Astrocyte of the spinal cord (primary cell): ENCODE data around the gene EPB41.
A peak's percentile ranks its signal among the peaks of the same experiment; 100 is the strongest.

Experiments
- DNase-seq: peaks from one replicate; pipeline ENCODE4 v3.0.0; 2011; ENCODE audit warnings: low read depth, low spot score
- H3K4me3 ChIP-seq: 2 replicates; pipeline ENCODE4 v1.5.1; 2011; ENCODE audit warnings: low read depth, mild to moderate bottlenecking, low read length, moderate library complexity
- CTCF ChIP-seq: IDR thresholded peaks from 2 replicates; pipeline ENCODE4 v1.5.1; 2012; ENCODE audit warnings: low read depth, mild to moderate bottlenecking, low read length, inconsistent platforms
- in situ Hi-C: cut with HindIII; loops from 2 replicates; pipeline ENCODE4 v1.10.0; 2017; ENCODE audit warnings: low sequenced_read_pairs

Gene EPB41

GRCh38 chr1:28971980-28972771, 57.8 kb downstream of the EPB41 start:
- peak; percentile 92 for DNase-seq

GRCh38 chr1:28973596-28974421, 59.4 kb downstream of the EPB41 start:
- no peak for TF ChIP-seq CTCF
- no peak overlapping the region for H3K4me3 ChIP-seq
- peak; percentile 44 for DNase-seq
- in situ Hi-C loops = no loop called here

More at GRCh38 chr1:28971980-28972771, 57.8 kb downstream of the EPB41 start:
- TF ChIP-seq CTCF = no peak
- no peak overlapping the region for H3K4me3 ChIP-seq
- in situ Hi-C loops = no loop called here

- no peak overlapping the region for H3K4me3 ChIP-seq
- no peak for DNase-seq
- no peak for TF ChIP-seq CTCF
- in situ Hi-C loops = no loop called here
Measured at GRCh38 chr1:28974432-28974831, 60.1 kb downstream of the EPB41 start.

- no peak overlapping the region for H3K4me3 ChIP-seq
- DNase-seq = no peak
- in situ Hi-C loops = no loop called here
- TF ChIP-seq CTCF = no peak
Measured at GRCh38 chr1:28976248-28976647, 61.9 kb downstream of the EPB41 start.

GRCh38 chr1:28981210-28981609, 66.8 kb downstream of the EPB41 start:
- in situ Hi-C loops = no loop called here
- TF ChIP-seq CTCF = no peak
- H3K4me3 ChIP-seq = no peak overlapping the region
- no peak for DNase-seq

GRCh38 chr1:28982198-28982597, 67.8 kb downstream of the EPB41 start:
- DNase-seq = no peak
- TF ChIP-seq CTCF = no peak
- no peak overlapping the region for H3K4me3 ChIP-seq
- in situ Hi-C loops = no loop called here
